Measurements from ENCODE around the gene RPL4. TPM values are rescaled to one million over a fixed set of nuclear protein-coding genes. Genes with fewer than 3 reads are reported as not detected.
"Not testable (repeated sequence)": the region's sequence is repeated elsewhere in the genome, so short reads cannot be mapped to it uniquely, and the experiment has no call there.

Gene RPL4
- total RNA-seq, 2 donors from 2014 or later, result 2,054 to 2,622 TPM

GRCh38 chr15:66472176-66472999 is 32.3 kb downstream of the RPL4 start:
- Histone ChIP-seq H3K36me3 (no peaks in the 10 kb centered on the region), H3K4me1 (peaks cover 0 to 21% of the 10 kb centered on the region in 2 donors), H3K9me3 (no peaks in the 10 kb centered on the region), H3K27ac (peak overlapping the region in 1 of 2 donors; percentile 48), H3K4me3 (no peak overlapping the region), H3K27me3 (no peaks in the 10 kb centered on the region)
- DNase-seq (ENCODE audit: low spot score), result no peak
- TF ChIP-seq CTCF (IDR thresholded peaks at IDR 0.05), result no peak

GRCh38 chr15:66470825-66471224 is 33.8 kb downstream of the RPL4 start:
- not testable (repeated sequence) for H3K27ac ChIP-seq; H3K4me3 ChIP-seq; H3K27me3 ChIP-seq; H3K9me3 ChIP-seq; H3K36me3 ChIP-seq; DNase-seq (ENCODE audit: low spot score)
- H3K4me1 ChIP-seq, result peaks cover 0 to 21% of the 10 kb centered on the region in 2 donors

- H3K36me3 ChIP-seq; H3K9me3 ChIP-seq; H3K27me3 ChIP-seq; H3K27ac ChIP-seq; H3K4me3 ChIP-seq; H3K4me1 ChIP-seq; DNase-seq (ENCODE audit: low spot score): not testable (repeated sequence)
These were observed 37.3 kb downstream of the RPL4 start for GRCh38 chr15:66467162-66468040.

- not testable (repeated sequence) for H3K27ac ChIP-seq; H3K36me3 ChIP-seq; H3K27me3 ChIP-seq; DNase-seq (ENCODE audit: low spot score); H3K4me1 ChIP-seq; H3K4me3 ChIP-seq; H3K9me3 ChIP-seq
These were observed 39.4 kb downstream of the RPL4 start for GRCh38 chr15:66465294-66465693.

GRCh38 chr15:66462627-66463026 is 42.0 kb downstream of the RPL4 start:
- no peak overlapping the region for H3K4me3 ChIP-seq
- no peaks in the 10 kb centered on the region for H3K36me3 ChIP-seq
- H3K4me1 ChIP-seq, result no peaks in the 10 kb centered on the region
- H3K27ac ChIP-seq, result no peak overlapping the region
- no peak for DNase-seq (ENCODE audit: low spot score)
- H3K27me3 ChIP-seq, result no peaks in the 10 kb centered on the region
- no peaks in the 10 kb centered on the region for H3K9me3 ChIP-seq
- no peak for TF ChIP-seq CTCF (IDR thresholded peaks at IDR 0.05)

- TF ChIP-seq CTCF (IDR thresholded peaks at IDR 0.05), result no peak
- no peak for DNase-seq (ENCODE audit: low spot score)
- Histone ChIP-seq H3K27me3 (no peaks in the 10 kb centered on the region), H3K36me3 (no peaks in the 10 kb centered on the region), H3K4me3 (no peak overlapping the region), H3K27ac (no peak overlapping the region), H3K9me3 (no peaks in the 10 kb centered on the region), H3K4me1 (no peaks in the 10 kb centered on the region)
These were observed 42.7 kb downstream of the RPL4 start for GRCh38 chr15:66461917-66462316.

- H3K4me3 ChIP-seq; H3K27ac ChIP-seq; H3K27me3 ChIP-seq; H3K4me1 ChIP-seq; H3K36me3 ChIP-seq; H3K9me3 ChIP-seq; DNase-seq (ENCODE audit: low spot score): not testable (repeated sequence)
These were observed 43.4 kb downstream of the RPL4 start for GRCh38 chr15:66461294-66461693.

All from right atrium auricular region (tissue), 2 donors.